K562 (cell line): ENCODE data around the gene FMNL3. TPM values are rescaled to one million over a fixed set of nuclear protein-coding genes. Genes with fewer than 3 reads are reported as not detected.
A peak's percentile ranks its signal among the peaks of the same experiment; 100 is the strongest.

ENCODE experiments used
- ARNT ChIP-seq, 2 experiments: fragments of 450-650 bp; IDR thresholded peaks; 2 replicates each; pipeline ENCODE4 v1.6.1; 2016; ENCODE audit warnings: mild to moderate bottlenecking in 1 of 2
- ERF ChIP-seq: fragments of 450-650 bp; formaldehyde crosslinking; IDR thresholded peaks from 2 replicates; pipeline ENCODE4 v1.4.0; 2020; ENCODE audit warnings: mild to moderate bottlenecking, mixed read lengths
- NCOR1 ChIP-seq: fragments of 450-650 bp; IDR thresholded peaks from 2 replicates; pipeline ENCODE4 v1.6.1; 2016; ENCODE audit warnings: mild to moderate bottlenecking, moderate library complexity
- NFATC3 ChIP-seq: fragments of 450-650 bp; IDR thresholded peaks from 2 replicates; pipeline ENCODE4 v1.6.1; 2017; ENCODE audit warnings: mild to moderate bottlenecking
- NR2C2 ChIP-seq, 2 experiments: fragments of 200-800 bp in 1 of 2; sonication (Bioruptor generic) in 1 of 2; sonication (generic) in 1 of 2; formaldehyde crosslinking in 1 of 2; IDR thresholded peaks; 2 replicates each; pipeline versions ENCODE4 v1.6.1 to v1.8.0; 2016 to 2022; ENCODE audit warnings: mild to moderate bottlenecking in 1 of 2, missing compliant biosample characterization in 1 of 2, missing genetic modification characterization in 1 of 2, missing genetic modification reagents in 1 of 2
- NRF1 ChIP-seq, 2 experiments: fragments of 450-650 bp; IDR thresholded peaks in 1 of 2; conservative IDR thresholded peaks in 1 of 2; 2 replicates each; pipeline ENCODE4 v1.6.1; 2014; ENCODE audit warnings: mild to moderate bottlenecking in 2 of 2
- PHF21A ChIP-seq: fragments of 450-650 bp; IDR thresholded peaks from 2 replicates; pipeline ENCODE4 v1.6.1; 2017; ENCODE audit warnings: low read depth, borderline replicate concordance
- POLR3A ChIP-seq: IDR thresholded peaks from 2 replicates; pipeline ENCODE4 v1.6.1; 2011; ENCODE audit warnings: borderline replicate concordance, mild to moderate bottlenecking, moderate library complexity; ENCODE audit not compliant: insufficient read length, insufficient read depth; ENCODE audit errors: extremely low read depth
- RFX5 ChIP-seq: IDR thresholded peaks from 2 replicates; pipeline ENCODE4 v1.6.1; 2011; ENCODE audit warnings: low read depth, mild to moderate bottlenecking, improper control_type of control experiment, low read length
- SMARCA5 ChIP-seq: fragments of 450-650 bp; IDR thresholded peaks from 2 replicates; pipeline ENCODE4 v1.6.1; 2016
- SMARCB1 ChIP-seq: IDR thresholded peaks from 2 replicates; pipeline ENCODE4 v1.6.1; 2011; ENCODE audit warnings: improper control_type of control experiment, low read depth; ENCODE audit not compliant: insufficient read length
- SREBF1 ChIP-seq: fragments of 150-350 bp; IDR thresholded peaks from 2 replicates; pipeline ENCODE4 v1.6.1; 2014; ENCODE audit warnings: antibody characterized with exemption, low read depth, low read length, borderline replicate concordance
- TAF15 ChIP-seq: fragments of 200-400 bp; formaldehyde crosslinking; IDR thresholded peaks from 2 replicates; pipeline ENCODE4 v1.6.1; 2017; ENCODE audit warnings: mild to moderate bottlenecking, low read depth, low read length, moderate library complexity
- U2AF2 ChIP-seq: fragments of 200-400 bp; formaldehyde crosslinking; optimal IDR thresholded peaks from 2 replicates; pipeline ENCODE3; 2017; ENCODE audit warnings: low read depth, mild to moderate bottlenecking, low read length
- ZNF12 ChIP-seq: sonication (generic); formaldehyde crosslinking; IDR thresholded peaks from 2 replicates; pipeline ENCODE4 v1.4.0; 2020; ENCODE audit warnings: mild to moderate bottlenecking, missing genetic modification reagents
- ZNF324 ChIP-seq: fragments of 250-450 bp; sonication (Bioruptor Pico); IDR thresholded peaks from 2 replicates; pipeline ENCODE4 v1.4.0; 2020; ENCODE audit warnings: mild to moderate bottlenecking
- ZNF699 ChIP-seq: fragments of 250-450 bp; sonication (Bioruptor Pico); IDR thresholded peaks from 2 replicates; pipeline ENCODE4 v1.8.0; 2021; ENCODE audit warnings: mild to moderate bottlenecking, moderate library complexity; ENCODE audit not compliant: insufficient replicate concordance
- polyA plus RNA-seq, 8 experiments: library from polyadenylated mRNA; depleted of rRNA in 4 of 8; stranded (reverse) in 5 of 8; unstranded in 3 of 8; fragments of >200 nt; fragmentation: Nextera tagmentation in 2 of 8; fragmentation: Illumina TruSeq in 1 of 8; extraction: Ambion mirVana in 2 of 8; extraction: Trizol in 1 of 8; gene quantifications; 2 replicates each; pipeline versions ENCODE4 v1.2.1 to v1.2.3, GENCODE V29; 2011 to 2014; ENCODE audit warnings: inconsistent platforms in 1 of 8, missing spikeins in 1 of 8
- total RNA-seq, 7 experiments: library from RNA; depleted of rRNA in 6 of 7; stranded (reverse); fragments of >200 nt in 6 of 7; fragmentation: Illumina TruSeq in 2 of 7; extraction: Trizol in 2 of 7; gene quantifications; 2 replicates each; pipeline versions ENCODE4 v1.2.1 to v1.2.3, GENCODE V29; 2011 to 2021; ENCODE audit warnings: low replicate concordance in 1 of 7
- TF ChIP-seq, protein P1 (sequence below): sonication (generic); formaldehyde crosslinking; IDR thresholded peaks from 2 replicates; pipeline ENCODE4 v1.8.0; 2022; ENCODE audit warnings: missing genetic modification reagents, mild to moderate bottlenecking, moderate library complexity, borderline replicate concordance
- TF ChIP-seq, protein P2 (sequence below): fragments of 250-450 bp; sonication (Bioruptor Pico); IDR thresholded peaks from 2 replicates; pipeline ENCODE4 v1.8.0; 2021; ENCODE audit warnings: moderate library complexity, mild to moderate bottlenecking, inconsistent platforms
- TF ChIP-seq, protein P3 (sequence below): fragments of 450-650 bp; IDR thresholded peaks from one replicate; pipeline ENCODE4 v1.6.1; 2018; ENCODE audit warnings: mild to moderate bottlenecking, moderate library complexity; ENCODE audit not compliant: partially characterized antibody
- TF ChIP-seq, protein P4 (sequence below): fragments of 250-450 bp; sonication (Bioruptor Pico); IDR thresholded peaks from 2 replicates; pipeline ENCODE4 v1.8.0; 2022; ENCODE audit warnings: inconsistent platforms, mild to moderate bottlenecking, moderate library complexity, borderline replicate concordance

The FMNL3 gene
- total and polyA plus RNA-seq, 9 of the 15 experiments (the other 6 are each of a cell fraction or from before 2014, with no cell fraction given) = 0.49 to 14.4 (median 6.8) TPM

DNA sequence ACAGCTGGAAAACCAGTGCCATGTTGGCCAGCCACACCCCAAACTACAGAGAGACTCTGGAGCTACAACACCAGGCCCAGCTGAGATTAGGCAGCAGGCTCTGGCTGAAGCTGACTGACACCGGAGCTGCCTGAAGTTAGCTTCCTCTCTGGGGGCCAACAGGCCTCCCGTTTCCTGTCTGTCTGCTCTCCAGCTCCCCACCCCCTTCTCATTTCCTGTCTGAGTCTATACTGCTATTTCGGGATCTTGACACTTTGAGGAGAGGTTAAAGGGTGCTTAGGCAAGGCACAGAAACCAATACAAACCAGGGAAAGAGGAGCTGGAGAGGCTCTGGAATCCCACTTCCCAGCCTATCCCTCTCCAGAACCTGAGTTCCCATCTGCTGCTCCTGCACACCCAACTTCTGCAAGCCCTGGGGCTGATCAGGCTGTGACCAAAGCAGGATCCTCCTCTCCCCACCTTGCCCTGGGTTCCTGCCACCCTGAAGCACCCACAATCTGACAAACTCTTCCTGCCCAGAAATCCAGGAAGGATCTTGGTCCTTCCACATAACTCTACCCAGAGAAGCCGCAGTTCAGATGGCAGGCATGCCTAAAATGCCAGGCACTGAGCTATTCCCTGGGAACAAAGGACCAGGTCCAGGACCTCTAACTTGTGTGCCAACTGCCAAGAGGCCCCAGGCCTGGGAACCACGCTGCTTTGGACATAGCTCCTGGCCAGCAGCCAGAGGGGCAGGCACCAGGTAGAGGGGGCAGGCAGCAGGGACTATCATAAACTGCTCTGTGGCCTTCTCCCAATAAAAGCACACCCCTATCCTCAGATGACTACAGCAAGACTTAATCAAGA lies 44.0 kb downstream of the FMNL3 start (continued):
- TF ChIP-seq, protein P1, sequence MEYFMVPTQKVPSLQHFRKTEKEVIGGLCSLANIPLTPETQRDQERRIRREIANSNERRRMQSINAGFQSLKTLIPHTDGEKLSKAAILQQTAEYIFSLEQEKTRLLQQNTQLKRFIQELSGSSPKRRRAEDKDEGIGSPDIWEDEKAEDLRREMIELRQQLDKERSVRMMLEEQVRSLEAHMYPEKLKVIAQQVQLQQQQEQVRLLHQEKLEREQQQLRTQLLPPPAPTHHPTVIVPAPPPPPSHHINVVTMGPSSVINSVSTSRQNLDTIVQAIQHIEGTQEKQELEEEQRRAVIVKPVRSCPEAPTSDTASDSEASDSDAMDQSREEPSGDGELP (CRISPR knock-in tag) = peak; percentile 88
- peak; percentile 68 for TF ChIP-seq NCOR1
- no peak for TF ChIP-seq ZNF324 (CRISPR knock-in tag)
- no peak for TF ChIP-seq SMARCA5
- TF ChIP-seq SMARCB1 = no peak
- TF ChIP-seq, protein P2, sequence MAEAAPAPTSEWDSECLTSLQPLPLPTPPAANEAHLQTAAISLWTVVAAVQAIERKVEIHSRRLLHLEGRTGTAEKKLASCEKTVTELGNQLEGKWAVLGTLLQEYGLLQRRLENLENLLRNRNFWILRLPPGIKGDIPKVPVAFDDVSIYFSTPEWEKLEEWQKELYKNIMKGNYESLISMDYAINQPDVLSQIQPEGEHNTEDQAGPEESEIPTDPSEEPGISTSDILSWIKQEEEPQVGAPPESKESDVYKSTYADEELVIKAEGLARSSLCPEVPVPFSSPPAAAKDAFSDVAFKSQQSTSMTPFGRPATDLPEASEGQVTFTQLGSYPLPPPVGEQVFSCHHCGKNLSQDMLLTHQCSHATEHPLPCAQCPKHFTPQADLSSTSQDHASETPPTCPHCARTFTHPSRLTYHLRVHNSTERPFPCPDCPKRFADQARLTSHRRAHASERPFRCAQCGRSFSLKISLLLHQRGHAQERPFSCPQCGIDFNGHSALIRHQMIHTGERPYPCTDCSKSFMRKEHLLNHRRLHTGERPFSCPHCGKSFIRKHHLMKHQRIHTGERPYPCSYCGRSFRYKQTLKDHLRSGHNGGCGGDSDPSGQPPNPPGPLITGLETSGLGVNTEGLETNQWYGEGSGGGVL = no peak
- peak; percentile 26; the same call in 1 of the 2 replicates for TF ChIP-seq ERF (CRISPR knock-in tag)
- TF ChIP-seq TAF15 = no peak
- TF ChIP-seq U2AF2 = no peak
- no peak for TF ChIP-seq RFX5
- TF ChIP-seq, protein P3, sequence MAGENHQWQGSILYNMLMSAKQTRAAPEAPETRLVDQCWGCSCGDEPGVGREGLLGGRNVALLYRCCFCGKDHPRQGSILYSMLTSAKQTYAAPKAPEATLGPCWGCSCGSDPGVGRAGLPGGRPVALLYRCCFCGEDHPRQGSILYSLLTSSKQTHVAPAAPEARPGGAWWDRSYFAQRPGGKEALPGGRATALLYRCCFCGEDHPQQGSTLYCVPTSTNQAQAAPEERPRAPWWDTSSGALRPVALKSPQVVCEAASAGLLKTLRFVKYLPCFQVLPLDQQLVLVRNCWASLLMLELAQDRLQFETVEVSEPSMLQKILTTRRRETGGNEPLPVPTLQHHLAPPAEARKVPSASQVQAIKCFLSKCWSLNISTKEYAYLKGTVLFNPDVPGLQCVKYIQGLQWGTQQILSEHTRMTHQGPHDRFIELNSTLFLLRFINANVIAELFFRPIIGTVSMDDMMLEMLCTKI = no peak
- TF ChIP-seq NR2C2 (CRISPR knock-in tag; IDR thresholded peaks at IDR 0.05) = peak; percentile 60; the same call in 1 of the 2 replicates
- TF ChIP-seq NR2C2 (tag; IDR thresholded peaks at IDR 0.05) = peak; percentile 94
- TF ChIP-seq NFATC3 = no peak
- TF ChIP-seq POLR3A = no peak
- TF ChIP-seq NRF1 (conservative IDR thresholded peaks at IDR 0.05 in 1 of 2, IDR thresholded peaks at IDR 0.05 in 1 of 2) = 0 out of 4 replicates have a peak, but pooled peaks of 1 of the 2 experiments have one; percentile 38
- no peak for TF ChIP-seq PHF21A
- TF ChIP-seq, protein P4, sequence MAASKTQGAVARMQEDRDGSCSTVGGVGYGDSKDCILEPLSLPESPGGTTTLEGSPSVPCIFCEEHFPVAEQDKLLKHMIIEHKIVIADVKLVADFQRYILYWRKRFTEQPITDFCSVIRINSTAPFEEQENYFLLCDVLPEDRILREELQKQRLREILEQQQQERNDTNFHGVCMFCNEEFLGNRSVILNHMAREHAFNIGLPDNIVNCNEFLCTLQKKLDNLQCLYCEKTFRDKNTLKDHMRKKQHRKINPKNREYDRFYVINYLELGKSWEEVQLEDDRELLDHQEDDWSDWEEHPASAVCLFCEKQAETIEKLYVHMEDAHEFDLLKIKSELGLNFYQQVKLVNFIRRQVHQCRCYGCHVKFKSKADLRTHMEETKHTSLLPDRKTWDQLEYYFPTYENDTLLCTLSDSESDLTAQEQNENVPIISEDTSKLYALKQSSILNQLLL = no peak
- peak; percentile 35; the same call in 1 of the 2 replicates for TF ChIP-seq ZNF12 (CRISPR knock-in tag)
- no peak for TF ChIP-seq ARNT (IDR thresholded peaks at IDR 0.05)
- no peak for TF ChIP-seq SREBF1
- no peak for TF ChIP-seq ZNF699
